ENCODE data around the gene ZMIZ1.

GRCh38 chr10:79323602-79324001 lies 254.8 kb downstream of the ZMIZ1 start:
- no peak for TF ChIP-seq CTCF (IDR thresholded peaks at IDR 0.05)
- no peak for TF ChIP-seq POLR2A (IDR thresholded peaks at IDR 0.05)

Data from adrenal gland (tissue), 5 donors.